Aorta (tissue), 5 donors: ENCODE data around the gene FADS2. TPM values are rescaled to one million over a fixed set of nuclear protein-coding genes. Genes with fewer than 3 reads are reported as not detected.

Source experiments
- ATAC-seq: fragments of 200-7000 bp; cut with Tn5 transposase; one replicate; pipeline ENCODE4 v1.9.1; 2022; ENCODE audit warnings: moderate library complexity; ENCODE audit not compliant: low FRiP score
- DNase-seq, 2 donors: peaks; one replicate each; pipeline ENCODE4 v3.0.0-alpha.2; 2020
- H3K27ac ChIP-seq, 2 donors: one replicate each; pipeline ENCODE4 v1.5.1; 2013; ENCODE audit warnings: low read length in 2 of 2, mild to moderate bottlenecking in 2 of 2, moderate library complexity in 2 of 2, control low read depth in 1 of 2, inconsistent platforms in 1 of 2, low read depth in 1 of 2
- H3K27me3 ChIP-seq, 2 donors: one replicate each; pipeline ENCODE4 v1.6.1; 2013; ENCODE audit warnings: control low read depth in 1 of 2, low read length in 1 of 2, mild to moderate bottlenecking in 1 of 2, moderate library complexity in 1 of 2; ENCODE audit not compliant: insufficient read depth in 2 of 2, control insufficient read depth in 1 of 2
- H3K36me3 ChIP-seq, 2 donors: one replicate each; pipeline ENCODE4 v1.6.1; 2013; ENCODE audit warnings: control low read depth in 1 of 2, low read length in 1 of 2, mild to moderate bottlenecking in 1 of 2; ENCODE audit not compliant: insufficient read depth in 2 of 2, control insufficient read depth in 1 of 2
- H3K4me1 ChIP-seq, 2 donors: one replicate each; pipeline ENCODE4 v1.6.1; 2013; ENCODE audit warnings: low read length in 2 of 2, control low read depth in 1 of 2, mild to moderate bottlenecking in 1 of 2, moderate library complexity in 1 of 2; ENCODE audit not compliant: insufficient read depth in 2 of 2, control insufficient read depth in 1 of 2
- H3K4me3 ChIP-seq, 2 donors: one replicate each; pipeline ENCODE4 v1.5.1; 2013; ENCODE audit warnings: low read length in 2 of 2, control low read depth in 1 of 2, mild to moderate bottlenecking in 1 of 2
- H3K9me3 ChIP-seq: one replicate; pipeline ENCODE4 v1.6.1; 2013; ENCODE audit warnings: mild to moderate bottlenecking, low read length; ENCODE audit not compliant: control insufficient read depth
- WGBS, 2 donors: extraction: QIAGEN DNeasy Blood & Tissue Kit; methylation state at CpG; one replicate each; pipeline ENCODE4 v1.1.7; 2013; 5-methylcytosine and 5-hydroxymethylcytosine counted together
- intact Hi-C, 2 donors: fragments of 100-400 bp; cut with DNase I; formaldehyde crosslinking; loops; one replicate each; pipeline versions ENCODE4 v1.14.2 to v1.15.0; 2022
- polyA plus RNA-seq, 2 donors: library from polyadenylated mRNA; stranded (reverse); fragments of 200-250 nt; gene quantifications; one replicate each; pipeline ENCODE4 v1.2.3, GENCODE V29; 2013
- total RNA-seq, 2 donors: library from RNA; stranded (reverse); fragmentation: NEBNext Ultra II Directional; extraction: Animal tissue kit (Norgen Biotek cat#: 25700); gene quantifications; one replicate each; pipeline ENCODE4 v1.2.1, GENCODE V29; 2021
- donor health status: healthy with polysubstance abuse.
- donor health status: Bipolar disorder and iron deficiency.
- donor health status: DM: no; HTN: no; CAD: no.
- donor health status: DM: no; HTN: no; CAD: no.
- donor health status: DM: yes; HTN: yes; CAD: no.

FADS2 gene
- total and polyA plus RNA-seq, 4 donors, result 38.2 to 167 (median 80.5) TPM

GRCh38 chr11:61863548-61864081, 35.5 kb downstream of the FADS2 start:
- Histone ChIP-seq H3K4me3 (no peak overlapping the region), H3K9me3 (no peaks in the 10 kb centered on the region), H3K27ac (no peak overlapping the region), H3K36me3 (peaks cover 0 to 5% of the 10 kb centered on the region in 2 donors), H3K27me3 (no peaks in the 10 kb centered on the region), H3K4me1 (no peaks in the 10 kb centered on the region)
- intact Hi-C loops, result no loop called here
- 91 to 92% methylated on average over 13 of the region's 13 CpGs for WGBS, 2 donors
- ATAC-seq (no peak), DNase-seq (no peak)

GRCh38 chr11:61864814-61865775, 37.0 kb downstream of the FADS2 start:
- DNase-seq, result no peak
- Histone ChIP-seq H3K27ac (no peak overlapping the region), H3K36me3 (peaks cover 0 to 5% of the 10 kb centered on the region in 2 donors), H3K9me3 (no peaks in the 10 kb centered on the region), H3K27me3 (no peaks in the 10 kb centered on the region), H3K4me3 (no peak overlapping the region), H3K4me1 (no peaks in the 10 kb centered on the region)
- intact Hi-C loops, result no loop called here
- 89 to 90% methylated on average over 20 of the region's 20 CpGs for WGBS, 2 donors
- ATAC-seq, result no peak

- H3K36me3 ChIP-seq, result peaks cover 0 to 5% of the 10 kb centered on the region in 2 donors
- H3K9me3 ChIP-seq, result no peaks in the 10 kb centered on the region
- no peak overlapping the region for H3K4me3 ChIP-seq
- ATAC-seq, result no peak
- DNase-seq, result no peak
- no peaks in the 10 kb centered on the region for H3K4me1 ChIP-seq
- H3K27me3 ChIP-seq, result no peaks in the 10 kb centered on the region
- intact Hi-C loops, result no loop called here
- 69 to 77% methylated on average over 18 of the region's 18 CpGs for WGBS, 2 donors
- no peak overlapping the region for H3K27ac ChIP-seq
Observed at GRCh38 chr11:61866231-61866957, 38.3 kb downstream of the FADS2 start.

GRCh38 chr11:61866958-61867343, 38.9 kb downstream of the FADS2 start:
- DNase-seq (no peak), ATAC-seq (no peak)
- no peaks in the 10 kb centered on the region for H3K4me1 ChIP-seq
- 88 to 92% methylated on average over 6 of the region's 6 CpGs for WGBS, 2 donors
- H3K4me3 ChIP-seq, result no peak overlapping the region
- no peaks in the 10 kb centered on the region for H3K27me3 ChIP-seq
- H3K27ac ChIP-seq, result no peak overlapping the region
- intact Hi-C loops, result no loop called here
- H3K9me3 ChIP-seq, result no peaks in the 10 kb centered on the region
- peaks cover 0 to 5% of the 10 kb centered on the region in 2 donors for H3K36me3 ChIP-seq

- Histone ChIP-seq H3K27me3 (no peaks in the 10 kb centered on the region), H3K27ac (no peak overlapping the region), H3K9me3 (no peaks in the 10 kb centered on the region), H3K4me1 (no peaks in the 10 kb centered on the region), H3K4me3 (no peak overlapping the region), H3K36me3 (peaks cover 0 to 2% of the 10 kb centered on the region in 2 donors)
- intact Hi-C loops, result no loop called here
- 81 to 83% methylated on average over 14 of the region's 14 CpGs for WGBS, 2 donors
- ATAC-seq, result no peak
- no peak for DNase-seq
Observed at GRCh38 chr11:61868571-61869428, 40.7 kb downstream of the FADS2 start.

GRCh38 chr11:61869429-61869707, 41.3 kb downstream of the FADS2 start:
- no peaks in the 10 kb centered on the region for H3K9me3 ChIP-seq
- H3K27me3 ChIP-seq, result no peaks in the 10 kb centered on the region
- peaks cover 0 to 2% of the 10 kb centered on the region in 2 donors for H3K36me3 ChIP-seq
- no peaks in the 10 kb centered on the region for H3K4me1 ChIP-seq
- peak overlapping the region in 1 of 2 donors; percentile 23 for H3K27ac ChIP-seq
- no peak overlapping the region for H3K4me3 ChIP-seq
- DNase-seq, result no peak
- WGBS, 2 donors, result 85 to 87% methylated on average over 4 of the region's 4 CpGs
- no peak for ATAC-seq
- intact Hi-C loops, result no loop called here

- Histone ChIP-seq H3K27ac (peak overlapping the region in 1 of 2 donors; percentile 52), H3K36me3 (peaks cover 0 to under 1% of the 10 kb centered on the region in 2 donors), H3K4me3 (no peak overlapping the region), H3K9me3 (no peaks in the 10 kb centered on the region), H3K4me1 (no peaks in the 10 kb centered on the region), H3K27me3 (no peaks in the 10 kb centered on the region)
- no peak for ATAC-seq
- WGBS, 2 donors, result 37 to 47% methylated on average over 15 to 21 of the region's 21 CpGs
- intact Hi-C loops, result loop anchor here in 1 of 2 donors (1.0 to 5.0 kb wide), 3 partner anchors 29 to 77 kb away; no protein-coding TSS in a partner anchor
- DNase-seq, result no peak
Observed at GRCh38 chr11:61869708-61870451, 41.8 kb downstream of the FADS2 start.
